OCI-LY3 (cell line): ENCODE results near the gene BHLHE40.

Experiments
- CTCF ChIP-seq: fragments of 200-600, 300-600 bp; sonication (generic); IDR thresholded peaks from 2 replicates; pipeline ENCODE4 v1.5.1; 2014; ENCODE audit warnings: antibody characterized with exemption, low read length, low read depth
- EZH2phosphoT487 ChIP-seq: fragments of 200-600 bp; shearing (Covaris generic); IDR thresholded peaks from 2 replicates; pipeline ENCODE4 v1.6.1; 2018; ENCODE audit warnings: antibody characterized with exemption, mixed run types, low read depth

- TF ChIP-seq CTCF (no peak), EZH2phosphoT487 (no peak)
Measured at GRCh38 chr3:5026046-5026362, 46.8 kb downstream of the BHLHE40 start.
